ENCODE measurements around the gene GABRG3.

The GABRG3 gene

DNA sequence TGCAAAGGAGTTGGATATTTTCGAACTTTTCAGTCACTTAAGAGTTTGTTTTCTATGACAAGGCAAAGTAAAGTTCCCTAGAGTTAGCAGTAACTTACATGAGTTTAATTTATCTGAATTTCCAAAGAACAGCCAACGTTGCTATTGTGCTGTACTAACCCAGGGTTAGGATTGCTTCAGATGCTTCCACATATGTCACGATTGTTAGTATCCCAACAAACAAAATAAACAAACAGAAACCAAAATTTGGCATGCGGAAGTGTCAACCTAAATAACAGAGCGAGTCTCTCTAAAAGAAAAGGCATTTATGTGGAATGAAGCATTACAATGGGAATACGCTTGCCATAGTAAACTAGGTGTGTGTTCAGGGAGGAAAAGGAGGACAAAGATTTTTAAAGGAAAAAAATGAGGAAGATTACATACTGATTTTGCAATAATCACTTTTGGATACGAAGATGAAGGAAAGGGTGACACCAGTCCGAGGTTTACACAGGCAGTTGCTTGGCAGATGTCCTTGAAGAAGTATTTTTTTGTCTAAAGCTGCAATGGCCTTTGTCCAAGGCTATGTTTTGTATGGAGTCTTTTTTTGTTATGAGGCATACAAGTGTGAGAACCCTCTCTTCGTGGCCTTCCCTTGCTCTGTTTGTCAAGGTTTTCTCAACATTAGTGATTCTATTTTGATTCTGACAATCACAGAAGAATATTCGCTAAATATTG lies 267.9 kb downstream of the GABRG3 start:
- DNase-seq, result no peak

DNA sequence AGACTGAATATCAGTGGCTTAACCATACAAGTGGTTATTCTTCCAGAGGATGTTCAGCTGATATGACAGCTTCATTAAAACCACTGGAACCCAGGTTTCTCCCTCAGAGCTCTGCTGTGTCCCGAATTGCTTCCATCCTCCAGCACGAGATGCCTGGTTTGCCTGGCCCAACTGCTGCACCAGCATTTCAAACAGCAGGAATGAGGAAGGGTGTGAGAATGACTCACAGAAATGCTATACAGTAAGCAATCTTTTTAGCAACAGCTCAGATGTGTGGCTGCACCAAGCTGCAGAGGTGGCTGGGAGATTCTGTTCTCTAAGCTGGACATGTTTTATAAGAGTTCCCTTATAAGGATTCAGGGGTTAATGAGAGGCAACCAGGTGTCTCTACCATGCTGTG lies 271.0 kb downstream of the GABRG3 start:
- DNase-seq, result peak in 21 of 58 donors; percentile 7 to 72 (median 21)

DNA sequence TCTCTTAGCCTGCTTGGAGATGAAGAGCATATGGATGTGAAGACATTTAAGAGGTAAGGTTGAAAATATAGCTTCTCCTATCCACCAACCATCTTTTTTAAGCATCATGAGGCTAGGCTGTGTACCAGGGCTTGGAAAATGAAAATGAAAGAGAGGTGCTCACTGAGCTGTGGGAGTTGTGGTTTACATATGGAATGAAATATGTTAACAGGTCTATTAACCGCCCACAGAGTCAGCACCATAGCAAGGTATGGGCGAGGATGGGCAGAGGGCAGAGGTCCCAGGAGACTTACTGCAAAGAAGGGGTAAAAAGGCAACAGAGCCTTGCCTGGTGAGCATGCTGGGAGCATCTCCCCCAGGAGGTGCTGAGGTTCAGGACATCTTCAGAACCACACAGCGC lies 273.1 kb downstream of the GABRG3 start:
- DNase-seq, result no peak

DNA sequence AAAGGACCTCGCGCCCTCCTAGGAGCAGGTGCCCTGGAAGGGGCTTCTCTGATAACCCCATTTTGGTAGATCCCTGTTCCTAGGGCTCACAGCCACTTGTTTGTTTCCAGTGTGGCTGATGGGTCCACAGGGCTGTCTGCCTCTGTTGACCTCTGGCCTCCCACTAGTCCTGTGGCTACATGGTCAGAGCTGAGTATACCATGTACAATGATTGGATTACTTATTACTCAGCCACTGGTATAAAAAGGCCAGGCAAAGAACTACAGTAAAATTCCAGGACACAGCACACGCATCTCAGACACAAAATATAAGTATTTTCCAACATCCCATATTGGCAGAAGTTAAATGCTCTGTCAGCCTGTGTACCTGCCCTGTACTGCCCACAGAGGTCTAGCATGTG lies 277.3 kb downstream of the GABRG3 start:
- no peak for DNase-seq

DNA sequence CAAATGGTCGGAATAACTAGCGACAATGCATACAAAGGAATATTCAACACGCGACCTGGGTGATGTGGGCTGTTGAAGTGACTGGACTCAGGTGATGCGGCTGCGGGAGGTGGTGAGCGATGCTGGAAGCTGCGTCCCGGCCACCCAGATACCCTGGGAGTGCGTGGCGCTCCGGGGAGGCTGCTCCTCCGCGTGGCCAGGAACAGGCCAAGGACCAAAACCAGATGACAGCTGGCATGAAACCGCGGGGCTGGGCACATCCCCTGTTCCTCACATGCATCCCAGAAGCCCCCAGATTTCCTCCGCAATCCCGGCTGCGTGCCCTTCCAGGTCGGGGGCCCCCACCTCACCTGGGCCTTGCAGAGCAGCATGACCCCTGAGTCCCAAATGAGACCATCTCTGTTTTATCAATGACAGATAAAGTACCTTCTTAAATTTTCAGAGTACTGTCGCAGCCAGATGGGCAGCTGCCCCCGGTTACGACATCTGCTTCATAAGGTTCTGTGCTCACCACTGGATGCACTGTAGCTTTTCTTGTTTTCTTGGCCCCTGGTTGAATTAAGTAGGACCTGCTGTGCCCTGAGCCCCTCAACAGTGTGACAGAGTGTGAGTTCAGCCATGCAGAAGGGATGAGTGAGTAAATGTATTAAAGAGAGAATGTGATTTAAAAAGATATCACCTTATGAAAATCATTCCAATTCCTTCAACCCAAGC lies 278.2 kb downstream of the GABRG3 start:
- no peak for DNase-seq

DNA sequence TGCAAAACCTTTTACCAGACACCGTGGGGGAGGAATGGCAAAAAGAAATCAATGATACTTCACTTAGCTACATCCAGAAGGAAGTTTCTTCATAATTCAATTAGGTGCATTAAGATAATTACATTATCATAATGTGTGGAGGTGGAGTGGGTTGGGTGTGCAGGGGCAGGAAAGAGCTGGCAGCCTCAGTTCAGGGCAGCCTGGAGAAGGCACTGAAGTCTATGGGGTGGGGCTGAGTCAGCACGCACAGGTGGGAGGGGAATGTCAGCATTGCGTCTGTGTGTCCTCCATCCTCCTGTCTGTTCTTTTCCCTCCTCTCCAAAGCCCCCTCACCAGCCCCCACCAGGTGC lies 278.8 kb downstream of the GABRG3 start:
- no peak for DNase-seq

DNA sequence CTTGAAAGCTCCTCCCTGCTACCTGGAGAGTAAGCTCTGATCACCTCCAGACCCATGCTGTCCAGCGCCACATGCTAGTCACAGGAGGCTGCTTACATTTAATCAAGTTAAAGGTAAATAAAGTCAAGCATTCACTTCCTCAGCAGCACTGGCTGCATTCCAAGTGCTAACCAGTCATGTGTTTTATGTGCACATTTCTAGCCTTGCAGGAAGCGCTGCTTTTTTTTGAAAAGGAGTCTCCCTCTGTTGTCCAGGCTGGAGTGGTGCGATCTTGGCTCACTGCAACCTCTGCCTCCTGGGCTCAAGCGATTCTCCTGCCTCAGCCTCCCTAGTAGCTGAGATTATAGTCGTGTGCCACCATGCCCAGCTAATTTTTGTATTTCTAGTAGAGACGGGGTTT lies 279.2 kb downstream of the GABRG3 start:
- DNase-seq, result no peak

DNA sequence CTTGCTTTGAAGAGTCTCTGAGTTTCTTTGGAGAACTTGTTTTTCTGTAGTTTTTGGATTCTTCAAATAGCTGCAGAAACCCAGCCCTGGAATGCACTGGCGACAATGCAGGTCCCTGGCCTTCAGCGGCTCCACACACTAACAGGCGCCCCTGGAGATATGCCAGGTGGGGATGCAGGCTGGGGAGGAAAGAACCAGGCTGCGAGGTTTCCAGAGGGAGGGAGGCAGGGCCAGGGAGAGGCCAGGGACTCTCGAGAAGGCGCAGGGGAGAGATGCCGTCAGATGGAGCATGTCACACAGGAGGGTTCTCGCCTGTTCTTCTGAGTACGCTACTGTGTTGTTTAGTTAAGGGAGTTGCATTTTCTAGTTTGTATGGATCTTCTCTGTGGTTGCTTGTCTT lies 283.1 kb downstream of the GABRG3 start:
- no peak for DNase-seq

DNA sequence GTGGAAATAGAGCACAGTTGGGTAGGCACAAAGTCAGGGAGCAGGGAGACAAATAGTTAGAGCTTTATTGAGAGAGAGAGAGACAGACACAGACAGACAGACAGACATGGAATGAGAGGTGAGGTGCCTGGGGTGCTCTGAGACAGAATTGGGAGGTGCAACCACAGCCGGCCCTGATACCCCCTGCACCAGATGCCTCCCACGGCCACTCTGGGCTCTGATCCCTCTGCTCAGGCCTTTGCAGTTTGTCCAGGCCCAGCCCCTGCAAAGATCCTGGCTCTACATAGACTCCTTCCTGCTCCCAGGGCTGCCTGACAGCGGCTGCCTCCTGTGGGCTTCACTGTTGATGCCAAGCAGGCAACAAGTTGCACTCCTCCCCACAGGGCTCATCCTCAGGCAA lies 283.8 kb downstream of the GABRG3 start:
- DNase-seq, result no peak

DNA sequence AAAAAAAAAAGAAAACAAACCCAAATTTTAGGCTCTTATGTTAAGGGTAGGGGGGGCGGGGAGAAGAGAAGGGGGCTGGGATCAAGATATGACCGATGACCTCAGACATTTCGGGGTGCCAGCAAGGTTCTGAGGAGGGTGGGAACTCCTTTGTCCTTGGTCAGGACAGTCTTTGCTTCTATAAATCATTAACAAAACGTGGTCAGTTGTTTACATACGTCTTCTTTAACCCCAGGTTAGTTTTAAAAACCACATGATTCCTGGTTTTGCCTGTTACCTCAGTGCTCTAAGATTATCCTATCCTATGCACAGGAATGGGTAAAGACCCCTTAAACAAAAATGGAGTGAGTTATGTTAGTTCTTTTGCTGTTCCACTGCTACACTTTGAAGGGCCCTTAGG lies 285.5 kb downstream of the GABRG3 start:
- DNase-seq, result no peak

DNA sequence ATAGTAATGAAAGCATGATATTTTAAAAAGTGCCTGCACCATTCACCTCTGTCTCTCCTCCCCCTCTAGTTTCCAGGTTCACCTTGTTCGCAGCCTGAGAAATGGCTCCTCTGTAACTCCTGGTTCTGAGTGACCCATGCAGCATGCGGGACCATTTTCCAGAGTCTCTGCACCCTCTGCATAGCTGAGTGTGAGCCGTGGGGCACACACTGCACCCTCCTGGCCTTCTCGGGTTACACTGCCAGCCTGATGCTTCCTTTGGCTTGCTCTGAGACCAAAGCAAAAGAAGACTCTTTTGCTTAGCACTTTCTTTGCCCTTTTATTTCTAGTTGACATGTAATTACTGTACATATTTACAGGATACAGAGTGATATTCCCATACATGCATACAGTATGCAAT lies 287.3 kb downstream of the GABRG3 start:
- DNase-seq, result no peak

DNA sequence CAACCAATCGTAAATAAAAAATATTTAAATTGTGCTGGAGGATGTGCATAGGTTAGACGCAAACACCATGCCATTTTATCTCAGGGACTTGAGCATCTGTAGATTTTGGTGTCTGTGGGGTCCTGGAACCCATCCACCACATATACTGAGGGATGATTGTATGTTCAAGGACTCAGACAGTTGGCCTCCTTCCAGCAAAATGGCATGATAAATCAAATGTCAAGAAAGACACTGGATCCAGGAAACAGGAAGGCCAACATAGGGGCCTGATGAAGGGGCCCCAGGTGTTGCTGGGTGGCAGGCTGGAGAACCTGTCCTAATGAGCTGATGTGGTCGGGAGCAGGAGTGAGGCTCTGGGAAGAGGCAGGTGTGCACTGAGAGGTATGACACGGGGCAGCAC lies 289.5 kb downstream of the GABRG3 start:
- DNase-seq, result no peak

DNA sequence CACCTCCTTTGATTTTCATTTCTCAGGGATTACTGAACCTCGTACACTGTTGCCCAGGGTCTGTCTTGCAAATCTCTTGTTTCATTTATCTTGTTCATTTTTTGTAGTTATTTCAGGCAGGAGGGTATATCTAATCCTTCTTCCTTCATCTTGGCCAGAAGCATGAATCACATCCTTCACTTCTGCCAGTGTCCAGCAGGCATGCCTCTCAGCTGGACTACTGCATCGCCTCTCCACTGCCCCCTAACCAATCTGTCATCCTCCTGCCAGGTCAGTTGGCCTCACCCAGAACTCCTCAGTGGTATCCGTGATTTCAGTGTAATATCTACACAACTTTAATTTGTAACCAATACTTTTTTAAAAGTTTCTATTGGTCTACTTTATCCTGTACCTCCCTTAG lies 297.9 kb downstream of the GABRG3 start:
- DNase-seq, result no peak

DNA sequence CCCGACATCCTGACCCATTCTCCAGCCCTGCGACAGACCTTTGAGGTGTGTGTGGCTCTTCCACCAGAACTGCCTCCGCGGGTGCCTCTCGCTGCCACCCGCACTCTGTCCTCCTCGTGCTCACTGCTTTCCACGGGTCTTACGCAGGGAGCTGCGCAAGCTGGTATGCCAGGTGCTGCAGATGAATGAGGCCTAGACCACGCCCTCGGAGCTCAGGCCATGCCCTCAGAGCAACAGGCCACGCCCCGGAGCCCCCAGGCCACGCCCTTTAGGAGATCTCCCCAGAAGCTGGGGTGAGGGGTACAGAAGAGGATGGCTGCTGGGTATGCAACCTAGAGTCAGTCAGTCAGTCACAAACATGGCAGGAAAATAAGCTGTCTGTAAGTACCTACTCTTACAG lies 300.3 kb downstream of the GABRG3 start:
- no peak for DNase-seq

DNA sequence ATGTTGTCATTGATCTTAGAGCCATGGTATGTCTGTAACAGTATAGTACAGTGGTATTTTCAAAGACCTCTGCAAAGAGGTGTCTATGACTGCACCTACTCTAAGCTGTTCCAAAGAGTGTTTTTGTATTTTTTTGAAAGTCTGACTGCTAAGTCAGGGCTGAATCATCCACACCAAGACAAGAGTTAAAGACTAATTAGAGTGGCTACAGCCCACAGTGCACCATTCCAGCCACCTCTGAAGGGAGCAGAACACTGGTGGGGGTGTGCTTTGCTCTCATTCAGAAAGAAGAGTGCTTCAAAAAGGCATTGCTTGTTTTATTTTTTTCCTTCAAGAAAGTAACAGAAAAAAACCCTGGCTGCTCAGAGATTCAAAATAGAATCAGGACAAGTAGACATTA lies 301.4 kb downstream of the GABRG3 start:
- no peak for DNase-seq

DNA sequence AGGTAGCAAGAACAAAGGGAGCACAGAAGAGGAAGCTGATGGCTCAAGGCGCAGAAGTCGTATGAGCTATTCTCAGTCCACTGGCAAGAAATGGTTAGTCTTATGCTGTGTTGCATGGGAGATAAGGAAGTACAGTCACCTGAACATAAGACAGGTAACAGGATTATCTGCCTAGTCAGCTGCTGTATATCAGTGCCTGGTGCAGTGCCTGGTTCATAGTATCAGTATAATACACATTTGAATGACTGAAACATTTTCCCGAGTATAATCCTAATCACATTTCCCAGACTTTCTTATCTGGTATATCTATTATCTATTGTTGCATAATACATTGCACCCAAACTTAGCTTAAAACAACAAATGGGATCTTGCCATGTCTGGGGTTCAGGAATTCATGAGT lies 302.5 kb downstream of the GABRG3 start:
- no peak for DNase-seq

DNA sequence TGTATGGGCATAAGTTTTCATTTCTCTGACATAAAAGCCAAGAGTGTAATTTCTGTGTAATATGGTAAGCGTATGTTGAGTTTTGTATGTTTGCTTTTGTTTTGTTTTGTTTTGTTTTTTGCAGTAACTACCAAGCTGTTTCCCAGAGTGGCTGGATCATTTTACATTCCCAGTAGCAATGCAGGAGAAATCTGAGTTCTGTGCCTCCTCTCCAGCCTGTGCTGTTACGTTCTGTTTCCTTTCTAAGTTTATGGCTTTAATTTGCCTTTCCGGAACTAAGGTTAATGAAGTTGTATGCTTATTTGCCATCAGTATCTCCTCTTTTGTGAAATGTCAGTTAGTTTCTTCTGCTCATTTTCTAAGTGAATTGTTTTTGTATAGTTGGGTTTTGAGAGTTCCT lies 307.8 kb downstream of the GABRG3 start:
- no peak for DNase-seq

DNA sequence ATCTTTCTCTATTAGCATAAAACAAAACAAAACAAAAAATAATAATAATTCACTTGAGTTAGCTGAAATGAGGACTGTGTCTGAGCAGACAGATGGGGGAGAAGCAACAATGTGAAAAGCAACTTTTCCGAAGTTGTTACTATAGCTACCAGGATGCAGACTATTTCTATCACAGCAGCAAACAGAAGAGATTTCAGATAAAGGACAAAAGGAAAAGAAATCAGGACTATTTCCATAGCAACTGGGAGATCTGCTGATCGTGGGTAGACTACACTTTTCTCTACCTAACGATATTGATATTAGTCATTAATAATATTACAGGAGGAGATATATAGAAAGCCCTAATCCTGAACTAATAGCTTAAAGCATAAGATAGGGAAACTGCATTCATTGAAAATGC lies 321.7 kb downstream of the GABRG3 start:
- no peak for DNase-seq

DNA sequence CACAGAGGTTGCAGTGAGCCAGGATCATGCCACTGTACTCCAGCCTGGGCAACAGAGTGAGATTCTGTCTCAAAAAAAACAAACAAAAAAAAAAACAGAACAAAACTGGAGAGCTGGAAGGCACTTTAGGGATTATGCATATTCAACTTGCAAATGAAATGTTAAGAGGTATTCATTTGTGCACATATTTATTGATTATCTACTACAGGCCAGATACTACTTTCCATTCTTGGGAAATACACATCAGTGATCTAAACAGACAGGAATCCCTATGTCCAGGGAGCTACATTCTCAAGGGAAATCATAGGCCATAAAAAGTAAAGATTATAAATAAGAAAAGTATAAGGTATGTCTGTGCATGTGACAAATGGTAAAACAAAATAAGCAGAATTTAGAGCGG lies 322.6 kb downstream of the GABRG3 start:
- no peak for DNase-seq

DNA sequence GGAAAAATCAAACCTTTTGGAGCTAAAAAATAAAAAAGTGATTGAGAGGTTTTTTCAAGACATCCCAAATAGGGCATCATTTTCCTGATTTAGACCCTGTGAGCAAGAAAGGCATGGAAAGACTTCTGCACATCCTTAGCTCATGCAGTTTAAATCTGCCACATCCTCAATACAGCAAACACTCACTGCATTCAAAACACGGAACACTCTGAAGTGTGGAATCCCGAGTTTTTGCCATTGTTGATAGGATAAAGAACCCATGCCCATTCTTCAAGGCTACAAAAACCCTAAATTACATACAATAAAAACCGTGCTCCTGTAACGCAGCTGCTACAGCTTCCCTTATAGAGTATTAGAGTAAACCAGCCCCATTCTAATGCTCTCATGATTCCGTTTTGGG lies 346.8 kb downstream of the GABRG3 start:
- DNase-seq, result no peak

DNA sequence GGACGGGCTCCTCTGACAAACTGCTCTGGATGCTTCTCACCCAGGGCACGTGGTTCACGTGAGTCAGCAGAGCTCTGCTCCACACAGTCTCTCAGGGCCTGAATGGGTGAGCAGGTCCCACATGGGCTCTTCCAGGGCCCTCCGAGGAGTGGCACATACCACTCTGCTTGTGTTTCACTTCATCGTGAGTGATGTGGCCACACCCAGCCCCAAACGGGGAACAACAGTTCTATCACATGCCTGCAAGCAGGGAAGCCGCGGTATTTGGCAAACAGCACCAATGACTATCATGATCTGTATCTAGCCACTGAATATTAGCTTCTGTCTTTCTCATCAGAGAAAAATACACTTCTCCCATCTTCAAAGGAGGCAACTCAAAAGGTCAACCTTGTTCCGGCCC lies 352.8 kb downstream of the GABRG3 start:
- no peak for DNase-seq

DNA sequence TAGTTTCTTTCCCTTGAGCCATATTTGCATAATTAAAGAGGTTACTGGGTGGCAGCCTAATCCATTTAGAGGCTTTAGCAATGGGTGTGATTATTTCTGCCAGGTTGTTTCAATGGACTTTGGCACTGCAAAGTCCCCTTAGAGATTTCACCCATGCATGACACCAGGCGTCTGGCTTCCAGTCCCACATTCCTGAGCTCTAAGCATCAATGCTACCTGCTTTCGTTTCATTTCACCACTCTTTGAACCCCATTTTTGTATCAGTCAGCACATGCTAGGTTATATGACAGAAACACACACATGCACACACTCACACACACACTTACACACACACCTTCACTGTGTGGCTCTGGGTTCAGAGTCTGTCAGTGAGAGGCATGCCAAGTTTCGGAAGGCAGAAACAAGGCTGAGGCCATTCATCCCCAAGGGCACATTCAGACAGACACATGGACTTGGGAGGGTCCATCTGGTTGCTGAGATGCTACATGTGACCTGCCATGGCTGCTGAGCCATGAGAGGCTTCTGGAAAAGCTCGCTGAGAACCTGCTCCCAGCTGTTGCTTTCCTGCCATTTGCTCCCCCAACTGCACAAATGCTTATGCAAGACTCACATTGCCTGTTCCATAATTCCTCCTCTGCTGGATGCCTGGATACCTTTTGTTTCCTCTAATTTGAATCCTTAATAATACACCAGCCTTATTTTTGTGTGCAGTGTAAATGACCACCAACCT lies 354.1 kb downstream of the GABRG3 start:
- no peak for DNase-seq

All from anterior cingulate cortex (tissue), 58 donors.